ENCODE data around the gene PSMB11.

PSMB11 gene

GRCh38 chr14:23023795-23024152 is 18.2 kb upstream of the PSMB11 start:
- H3K9ac ChIP-seq = no peak overlapping the region
- H3K4me1 ChIP-seq (ENCODE audit: low read depth, poor library complexity, severe bottlenecking) = no peaks in the 10 kb centered on the region
- no peaks in the 10 kb centered on the region for H3K79me2 ChIP-seq (ENCODE audit: insufficient read depth, low read depth)
- H3K4me3 ChIP-seq (IDR thresholded peaks at IDR 0.05; ENCODE audit: insufficient read depth, low read depth, low read length) = no peak overlapping the region
- no peak for TF ChIP-seq CTCF (conservative IDR thresholded peaks at IDR 0.05; ENCODE audit: low read depth, low read length)
- no peak overlapping the region for H3K27ac ChIP-seq
- H4K20me1 ChIP-seq (ENCODE audit: insufficient read depth) = no peaks in the 10 kb centered on the region
- H3K4me2 ChIP-seq = no peak overlapping the region
- no peaks in the 10 kb centered on the region for H3K36me3 ChIP-seq (ENCODE audit: insufficient read depth)
- no peak overlapping the region for H2AFZ ChIP-seq (ENCODE audit: low read depth)
- no peaks in the 10 kb centered on the region for H3K27me3 ChIP-seq (ENCODE audit: insufficient read depth, low read depth)

DNA sequence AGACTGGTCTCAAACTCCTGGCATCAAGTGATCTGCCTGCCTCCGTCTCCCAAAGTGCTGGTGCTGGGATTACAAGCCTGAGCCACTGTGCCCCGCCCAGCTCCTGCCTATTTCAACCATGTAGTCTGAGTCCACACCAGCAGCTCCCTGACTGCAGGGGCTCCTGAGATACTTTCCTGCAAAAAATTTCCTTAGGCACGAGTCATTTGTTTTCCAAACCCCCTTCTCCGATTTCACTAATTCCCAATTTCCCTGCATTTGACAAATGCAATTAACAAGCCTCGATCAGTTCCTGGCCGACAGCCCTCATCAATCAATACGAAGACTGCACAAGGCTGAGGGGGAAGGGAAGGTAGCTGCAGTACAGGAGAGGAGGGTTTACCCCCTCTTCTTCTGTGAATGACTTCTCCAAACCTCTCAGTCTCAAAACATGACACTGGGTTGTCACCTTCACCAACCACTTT is 17.4 kb upstream of the PSMB11 start:
- Histone ChIP-seq H3K9ac (no peak overlapping the region), H3K4me3 (IDR thresholded peaks at IDR 0.05; ENCODE audit: insufficient read depth, low read depth, low read length) (no peak overlapping the region), H4K20me1 (ENCODE audit: insufficient read depth) (no peaks in the 10 kb centered on the region), H3K4me1 (ENCODE audit: low read depth, poor library complexity, severe bottlenecking) (no peaks in the 10 kb centered on the region), H3K79me2 (ENCODE audit: insufficient read depth, low read depth) (no peaks in the 10 kb centered on the region), H3K27ac (no peak overlapping the region), H3K36me3 (ENCODE audit: insufficient read depth) (no peaks in the 10 kb centered on the region), H2AFZ (ENCODE audit: low read depth) (no peak overlapping the region), H3K4me2 (no peak overlapping the region), H3K27me3 (ENCODE audit: insufficient read depth, low read depth) (no peaks in the 10 kb centered on the region)
- no peak for TF ChIP-seq CTCF (conservative IDR thresholded peaks at IDR 0.05; ENCODE audit: low read depth, low read length)

- H3K27ac ChIP-seq = no peak overlapping the region
- H3K79me2 ChIP-seq (ENCODE audit: insufficient read depth, low read depth) = no peaks in the 10 kb centered on the region
- H3K27me3 ChIP-seq (ENCODE audit: insufficient read depth, low read depth) = no peaks in the 10 kb centered on the region
- H3K9ac ChIP-seq = no peak overlapping the region
- no peaks in the 10 kb centered on the region for H3K36me3 ChIP-seq (ENCODE audit: insufficient read depth)
- H3K4me1 ChIP-seq (ENCODE audit: low read depth, poor library complexity, severe bottlenecking) = no peaks in the 10 kb centered on the region
- no peaks in the 10 kb centered on the region for H4K20me1 ChIP-seq (ENCODE audit: insufficient read depth)
- H2AFZ ChIP-seq (ENCODE audit: low read depth) = no peak overlapping the region
- no peak overlapping the region for H3K4me2 ChIP-seq
- H3K4me3 ChIP-seq (IDR thresholded peaks at IDR 0.05; ENCODE audit: insufficient read depth, low read depth, low read length) = no peak overlapping the region
- no peak for TF ChIP-seq CTCF (conservative IDR thresholded peaks at IDR 0.05; ENCODE audit: low read depth, low read length)
Observed at GRCh38 chr14:23025151-23025814, 16.7 kb upstream of the PSMB11 start.

- no peak overlapping the region for H3K4me3 ChIP-seq (IDR thresholded peaks at IDR 0.05; ENCODE audit: insufficient read depth, low read depth, low read length)
- 0 out of 2 replicates have a peak, but pooled peaks cover 6% of the 10 kb centered on the region for H3K36me3 ChIP-seq (ENCODE audit: insufficient read depth)
- no peak overlapping the region for H3K4me2 ChIP-seq
- no peaks in the 10 kb centered on the region for H4K20me1 ChIP-seq (ENCODE audit: insufficient read depth)
- TF ChIP-seq CTCF (conservative IDR thresholded peaks at IDR 0.05; ENCODE audit: low read depth, low read length) = no peak
- no peaks in the 10 kb centered on the region for H3K27me3 ChIP-seq (ENCODE audit: insufficient read depth, low read depth)
- peaks cover 4% of the 10 kb centered on the region for H3K4me1 ChIP-seq (ENCODE audit: low read depth, poor library complexity, severe bottlenecking)
- no peak overlapping the region for H2AFZ ChIP-seq (ENCODE audit: low read depth)
- H3K79me2 ChIP-seq (ENCODE audit: insufficient read depth, low read depth) = peaks cover 10% of the 10 kb centered on the region
- no peak overlapping the region for H3K9ac ChIP-seq
- no peak overlapping the region for H3K27ac ChIP-seq
Observed at GRCh38 chr14:23028799-23029198, 13.2 kb upstream of the PSMB11 start.
